ENCODE results near the gene PTGER3.

- no peak for TF ChIP-seq EZH2 (IDR thresholded peaks at IDR 0.05; ENCODE audit: low read length, missing control alignments)
- TF ChIP-seq CTCF (conservative IDR thresholded peaks at IDR 0.05 in 1 of 2, IDR thresholded peaks at IDR 0.05 in 1 of 2; ENCODE audit: low read depth in 1 of 2, low read length in 2 of 2) = no peak
Observed at GRCh38 chr1:70973754-70974153, 73.9 kb downstream of the PTGER3 start.
